Trophoblast cell (in vitro differentiated cells and primary cell): ENCODE results near the gene TBL1X.

ENCODE experiments used
- DNase-seq, 2 donors: peaks; one replicate each; pipeline ENCODE4 v3.0.0-alpha.2; 2016
- H2AFZ ChIP-seq: 2 replicates; pipeline ENCODE4 v1.6.1; 2013; ENCODE audit warnings: low read length, moderate library complexity, mild to moderate bottlenecking; ENCODE audit not compliant: insufficient read depth, poor library complexity
- H2AK5ac ChIP-seq: 2 replicates; pipeline ENCODE4 v1.6.1; 2013; ENCODE audit warnings: mild to moderate bottlenecking, low read length
- H2BK120ac ChIP-seq: 2 replicates; pipeline ENCODE4 v1.6.1; 2013; ENCODE audit warnings: low read length, mild to moderate bottlenecking, moderate library complexity; ENCODE audit not compliant: insufficient read depth, poor library complexity
- H2BK12ac ChIP-seq: 2 replicates; pipeline ENCODE4 v1.6.1; 2013; ENCODE audit warnings: mild to moderate bottlenecking, low read length, moderate library complexity
- H2BK5ac ChIP-seq: 2 replicates; pipeline ENCODE4 v1.6.1; 2013; ENCODE audit warnings: low read length, low read depth, moderate library complexity, mild to moderate bottlenecking; ENCODE audit not compliant: poor library complexity
- H3K14ac ChIP-seq: 2 replicates; pipeline ENCODE4 v1.6.1; 2013; ENCODE audit warnings: mild to moderate bottlenecking, low read length
- H3K18ac ChIP-seq: 2 replicates; pipeline ENCODE4 v1.6.1; 2013; ENCODE audit warnings: mild to moderate bottlenecking, low read length
- H3K23ac ChIP-seq: 2 replicates; pipeline ENCODE4 v1.6.1; 2013; ENCODE audit warnings: low read length
- H3K27ac ChIP-seq: 2 replicates; pipeline ENCODE4 v1.5.1; 2013; ENCODE audit warnings: low read depth, mild to moderate bottlenecking, inconsistent platforms, low read length, moderate library complexity
- H3K27me3 ChIP-seq: 2 replicates; pipeline ENCODE4 v1.6.1; 2013; ENCODE audit warnings: inconsistent platforms, mild to moderate bottlenecking, low read length, moderate library complexity; ENCODE audit not compliant: insufficient read depth
- H3K36me3 ChIP-seq, 2 experiments: 1 replicate in 1 of 2; 2 replicates in 1 of 2; pipeline ENCODE4 v1.6.1; 2013; ENCODE audit warnings: low read length in 2 of 2, mild to moderate bottlenecking in 2 of 2, moderate library complexity in 1 of 2; ENCODE audit not compliant: insufficient read depth in 2 of 2, control insufficient read depth in 1 of 2
- H3K4ac ChIP-seq: 2 replicates; pipeline ENCODE4 v1.6.1; 2013; ENCODE audit warnings: low read depth, mild to moderate bottlenecking, low read length, moderate library complexity
- H3K4me1 ChIP-seq, 2 experiments: 1 replicate in 1 of 2; 2 replicates in 1 of 2; pipeline ENCODE4 v1.6.1; 2013; ENCODE audit warnings: low read length in 2 of 2, mild to moderate bottlenecking in 2 of 2, moderate library complexity in 1 of 2; ENCODE audit not compliant: insufficient read depth in 2 of 2, control insufficient read depth in 1 of 2
- H3K4me2 ChIP-seq: 2 replicates; pipeline ENCODE4 v1.6.1; 2013; ENCODE audit warnings: inconsistent platforms, mild to moderate bottlenecking, low read length, moderate library complexity
- H3K4me3 ChIP-seq: 2 replicates; pipeline ENCODE4 v1.5.1; 2013; ENCODE audit warnings: mild to moderate bottlenecking, low read depth, low read length, inconsistent platforms
- H3K79me1 ChIP-seq: one replicate; pipeline ENCODE4 v1.6.1; 2013; ENCODE audit warnings: low read length
- H3K79me2 ChIP-seq: 2 replicates; pipeline ENCODE4 v1.6.1; 2013; ENCODE audit warnings: low read length, mild to moderate bottlenecking; ENCODE audit not compliant: control insufficient read depth, insufficient read depth, poor library complexity
- H3K9ac ChIP-seq: 2 replicates; pipeline ENCODE4 v1.6.1; 2013; ENCODE audit warnings: mild to moderate bottlenecking, low read length
- H3K9me3 ChIP-seq: 2 replicates; pipeline ENCODE4 v1.6.1; 2013; ENCODE audit warnings: low read depth, mild to moderate bottlenecking, control low read depth, inconsistent platforms, low read length; ENCODE audit not compliant: insufficient read depth
- H4K12ac ChIP-seq: 2 replicates; pipeline ENCODE4 v1.6.1; 2013; ENCODE audit warnings: low read depth, mild to moderate bottlenecking, low read length, moderate library complexity
- H4K8ac ChIP-seq: 2 replicates; pipeline ENCODE4 v1.6.1; 2013; ENCODE audit warnings: low read depth, mild to moderate bottlenecking, low read length, moderate library complexity
- H4K91ac ChIP-seq: one replicate; pipeline ENCODE4 v1.6.1; 2013; ENCODE audit warnings: low read depth, mild to moderate bottlenecking, low read length, moderate library complexity
- WGBS: extraction: QIAGEN DNeasy Blood & Tissue Kit; methylation state at CpG from one replicate; pipeline ENCODE4 v1.1.7; 2013; ENCODE audit warnings: missing lambda C conversion rate; ENCODE audit not compliant: insufficient read length, insufficient coverage; ENCODE audit errors: extremely low coverage; 5-methylcytosine and 5-hydroxymethylcytosine counted together

TBL1X gene

DNA sequence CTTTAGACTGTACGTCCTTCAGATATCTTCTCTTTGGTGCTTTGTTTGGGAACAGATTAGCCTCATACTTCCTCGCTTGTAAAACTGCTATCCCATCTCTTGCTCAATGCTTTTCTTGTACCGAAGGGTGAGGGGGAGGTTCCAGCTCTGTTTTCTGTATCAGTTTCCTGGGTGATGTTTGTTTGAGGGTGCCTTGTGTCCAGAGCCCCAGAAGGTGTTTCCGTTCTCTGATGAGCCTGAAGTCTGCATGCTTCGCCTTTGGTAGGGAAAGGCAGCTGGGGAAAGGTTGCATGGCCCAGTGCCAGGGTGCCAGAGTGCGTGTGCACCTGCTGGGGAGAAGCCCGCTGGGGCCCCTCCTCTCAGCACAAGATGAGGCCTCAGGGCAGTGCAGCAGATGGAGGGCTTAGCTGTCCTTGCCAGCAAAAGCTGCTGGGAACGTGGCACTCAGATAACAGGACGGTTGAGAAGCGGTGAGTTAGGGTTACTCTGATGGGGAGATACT lies 73.7 kb downstream of the TBL1X start:
- Histone ChIP-seq H3K4ac (no peak overlapping the region), H4K12ac (no peak overlapping the region), H3K27ac (no peak overlapping the region), H3K36me3 (no peaks in the 10 kb centered on the region), H3K4me2 (no peak overlapping the region), H2BK120ac (no peak overlapping the region), H3K23ac (no peak overlapping the region), H3K79me2 (no peaks in the 10 kb centered on the region), H3K4me1 (peaks cover 0 to 7% of the 10 kb centered on the region in 2 experiments), H2BK12ac (no peak overlapping the region), H3K79me1 (no peaks in the 10 kb centered on the region), H3K4me3 (no peak overlapping the region), H3K9me3 (no peaks in the 10 kb centered on the region), H3K14ac (no peak overlapping the region), H4K8ac (no peak overlapping the region), H3K18ac (no peak overlapping the region), H2AFZ (no peak overlapping the region), H2AK5ac (no peak overlapping the region), H3K27me3 (no peaks in the 10 kb centered on the region), H3K9ac (no peak overlapping the region), H4K91ac (no peak overlapping the region), H2BK5ac (no peak overlapping the region)
- no CpG with 5 or more reads among the region's 10 CpGs for WGBS
- no peak for DNase-seq

DNA sequence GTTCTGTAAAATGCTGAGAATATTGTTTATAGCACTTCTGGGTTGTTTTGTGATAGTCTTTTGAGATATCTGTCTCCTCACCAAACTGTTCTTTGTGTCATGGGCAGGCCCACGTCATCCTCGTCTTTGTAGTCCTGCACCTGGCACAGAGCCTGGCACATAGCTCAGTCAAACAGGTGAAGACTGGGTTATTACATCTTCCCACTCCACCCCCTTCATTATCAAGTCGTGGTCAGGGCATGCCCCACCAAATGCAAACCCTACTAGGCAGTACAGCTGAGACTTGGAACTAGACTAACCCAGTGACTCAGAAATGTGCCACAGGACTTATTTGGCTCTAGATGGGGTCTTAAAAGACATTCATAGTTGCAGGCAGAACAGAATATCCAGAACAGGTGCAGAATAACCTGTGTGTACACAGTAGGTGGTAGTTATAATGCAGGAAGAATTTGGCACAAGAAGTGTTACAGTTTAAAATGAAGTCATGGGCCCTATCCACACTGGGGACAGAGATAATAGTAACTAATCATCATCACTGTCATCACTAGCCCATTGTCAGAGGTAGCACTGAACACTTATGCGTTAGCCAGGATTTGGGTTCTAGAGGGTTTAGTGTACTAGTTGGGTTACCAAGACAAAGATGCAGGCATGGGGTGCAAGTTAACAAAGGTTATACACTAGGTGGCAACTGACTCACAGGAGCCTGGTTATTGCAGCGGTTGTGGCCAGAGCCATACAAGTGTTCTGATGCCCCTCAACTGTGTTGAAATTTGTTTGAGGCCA lies 74.9 kb downstream of the TBL1X start:
- Histone ChIP-seq H3K27ac (no peak overlapping the region), H4K8ac (no peak overlapping the region), H4K12ac (no peak overlapping the region), H3K79me2 (no peaks in the 10 kb centered on the region), H3K79me1 (no peaks in the 10 kb centered on the region), H3K14ac (no peak overlapping the region), H3K36me3 (no peaks in the 10 kb centered on the region), H2BK12ac (no peak overlapping the region), H4K91ac (no peak overlapping the region), H3K4me3 (no peak overlapping the region), H2BK120ac (no peak overlapping the region), H3K9ac (no peak overlapping the region), H3K23ac (no peak overlapping the region), H2BK5ac (no peak overlapping the region), H3K18ac (no peak overlapping the region), H2AK5ac (no peak overlapping the region), H2AFZ (no peak overlapping the region), H3K9me3 (no peaks in the 10 kb centered on the region), H3K4me1 (peaks cover 0 to 7% of the 10 kb centered on the region in 2 experiments), H3K4me2 (no peak overlapping the region), H3K27me3 (no peaks in the 10 kb centered on the region), H3K4ac (no peak overlapping the region)
- no peak for DNase-seq
- WGBS: no CpG with 5 or more reads among the region's 5 CpGs

DNA sequence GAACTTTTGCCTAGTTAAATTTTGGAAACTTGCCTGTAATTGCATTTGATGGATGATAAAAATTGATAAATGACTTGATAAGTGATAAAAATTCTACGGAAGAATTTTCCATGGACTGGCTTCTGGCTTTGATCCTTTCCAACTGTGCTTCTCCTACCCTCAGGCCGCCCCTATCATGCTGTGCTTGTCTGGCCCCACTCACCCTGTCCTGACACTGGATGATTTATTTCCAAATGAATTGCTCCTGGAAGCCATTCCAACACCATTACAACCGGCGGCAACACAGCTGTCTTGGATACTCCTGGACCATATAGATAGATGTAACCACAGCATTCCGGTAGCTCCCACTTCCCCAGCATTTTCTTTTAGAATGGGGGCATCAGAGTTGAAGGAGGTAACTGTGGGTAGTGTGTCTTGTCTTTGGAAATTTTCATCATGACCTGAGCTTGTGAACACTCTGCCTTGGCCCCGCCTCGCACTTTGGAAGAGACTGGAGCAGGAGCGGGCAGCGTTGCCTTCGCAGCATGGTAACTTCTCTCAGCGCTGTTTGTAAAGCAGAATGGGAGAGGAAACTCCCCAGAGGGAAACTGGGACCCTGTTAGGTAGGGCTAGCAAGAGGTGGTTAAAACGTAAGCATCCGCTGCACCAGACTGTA lies 77.4 kb downstream of the TBL1X start:
- no peak overlapping the region for H4K12ac ChIP-seq
- H3K4me3 ChIP-seq: no peak overlapping the region
- no peaks in the 10 kb centered on the region for H3K27me3 ChIP-seq
- H2BK5ac ChIP-seq: no peak overlapping the region
- no peak overlapping the region for H3K4me2 ChIP-seq
- no peak overlapping the region for H3K27ac ChIP-seq
- no peak overlapping the region for H4K91ac ChIP-seq
- no peak overlapping the region for H3K14ac ChIP-seq
- no peak overlapping the region for H2BK12ac ChIP-seq
- no peak overlapping the region for H2AFZ ChIP-seq
- H3K4ac ChIP-seq: no peak overlapping the region
- H3K4me1 ChIP-seq: peaks cover 0 to 5% of the 10 kb centered on the region in 2 experiments
- H3K23ac ChIP-seq: no peak overlapping the region
- no peak overlapping the region for H2BK120ac ChIP-seq
- no peaks in the 10 kb centered on the region for H3K9me3 ChIP-seq
- H2AK5ac ChIP-seq: no peak overlapping the region
- no peak overlapping the region for H3K9ac ChIP-seq
- H3K79me1 ChIP-seq: no peaks in the 10 kb centered on the region
- H4K8ac ChIP-seq: no peak overlapping the region
- no peaks in the 10 kb centered on the region for H3K36me3 ChIP-seq
- no CpG with 5 or more reads among the region's 13 CpGs for WGBS
- H3K18ac ChIP-seq: no peak overlapping the region
- DNase-seq: peak; percentile 5 to 10
- H3K79me2 ChIP-seq: no peaks in the 10 kb centered on the region

DNA sequence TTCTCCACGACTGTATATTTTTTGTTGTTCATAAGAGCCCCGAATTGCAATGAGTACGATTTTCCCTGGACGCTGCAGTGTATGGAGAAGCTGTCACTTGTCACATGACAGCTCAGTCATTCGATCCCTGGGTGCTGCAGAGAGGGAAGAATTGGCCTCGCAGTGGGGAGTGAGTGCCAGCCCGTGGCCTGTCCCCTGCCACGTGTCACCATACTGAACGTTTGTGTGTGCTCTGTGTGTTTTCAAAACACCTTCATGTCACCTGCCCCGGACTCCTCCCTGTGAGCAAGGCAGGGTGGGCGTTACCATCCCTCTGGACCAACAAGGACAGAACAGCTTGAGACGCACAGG lies 77.9 kb downstream of the TBL1X start:
- Histone ChIP-seq H4K8ac (no peak overlapping the region), H3K9me3 (no peaks in the 10 kb centered on the region)

More for the DNA sequence above, 77.9 kb downstream of the TBL1X start:
- no peak overlapping the region for H2BK120ac ChIP-seq
- H3K9ac ChIP-seq: no peak overlapping the region
- no peak overlapping the region for H3K14ac ChIP-seq
- H3K18ac ChIP-seq: no peak overlapping the region
- H3K4me2 ChIP-seq: no peak overlapping the region
- no peak overlapping the region for H2BK12ac ChIP-seq
- H3K23ac ChIP-seq: no peak overlapping the region
- no peaks in the 10 kb centered on the region for H3K36me3 ChIP-seq
- H3K4ac ChIP-seq: no peak overlapping the region
- no peak overlapping the region for H2AFZ ChIP-seq
- H2BK5ac ChIP-seq: no peak overlapping the region
- H3K4me1 ChIP-seq: peaks cover 0 to 5% of the 10 kb centered on the region in 2 experiments
- no peaks in the 10 kb centered on the region for H3K27me3 ChIP-seq
- no peak overlapping the region for H3K27ac ChIP-seq
- no peak for DNase-seq
- no peaks in the 10 kb centered on the region for H3K79me1 ChIP-seq
- no CpG with 5 or more reads among the region's 12 CpGs for WGBS
- H4K12ac ChIP-seq: no peak overlapping the region
- H3K79me2 ChIP-seq: no peaks in the 10 kb centered on the region
- H2AK5ac ChIP-seq: no peak overlapping the region
- no peak overlapping the region for H3K4me3 ChIP-seq
- H4K91ac ChIP-seq: no peak overlapping the region
